ENCODE results near the gene AHCYL2. TPM values are rescaled to one million over a fixed set of nuclear protein-coding genes. Genes with fewer than 3 reads are reported as not detected.
"Not testable (repeated sequence)": the region's sequence is repeated elsewhere in the genome, so short reads cannot be mapped to it uniquely, and the experiment has no call there.

AHCYL2 gene
- total RNA-seq, 6 experiments from 2014 or later = 6.8 to 12.4 (median 8.8) TPM

DNA sequence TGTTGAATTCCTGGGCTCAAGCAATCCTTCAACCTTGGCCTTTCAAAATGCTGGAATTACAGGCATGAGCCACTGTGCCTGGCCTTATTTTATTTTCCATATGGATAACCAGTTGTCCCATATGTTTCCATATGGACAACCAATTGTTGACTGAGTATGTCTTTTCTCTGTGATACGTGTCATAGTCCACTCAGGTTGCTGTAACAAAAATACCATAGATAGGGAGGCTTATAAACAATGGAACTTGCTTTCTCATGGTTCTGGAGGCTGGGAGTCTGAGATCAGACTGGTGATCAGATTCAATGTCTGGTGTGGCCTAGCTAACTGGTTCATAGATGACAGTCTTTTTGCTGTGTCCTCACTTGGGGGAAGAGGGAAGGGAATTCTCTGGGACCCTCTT lies 19.4 kb downstream of the AHCYL2 start:
- no peak overlapping the region for H3K4me3 Mint-ChIP-seq
- no peak overlapping the region for H3K27ac Mint-ChIP-seq
- TF ChIP-seq, protein P1, sequence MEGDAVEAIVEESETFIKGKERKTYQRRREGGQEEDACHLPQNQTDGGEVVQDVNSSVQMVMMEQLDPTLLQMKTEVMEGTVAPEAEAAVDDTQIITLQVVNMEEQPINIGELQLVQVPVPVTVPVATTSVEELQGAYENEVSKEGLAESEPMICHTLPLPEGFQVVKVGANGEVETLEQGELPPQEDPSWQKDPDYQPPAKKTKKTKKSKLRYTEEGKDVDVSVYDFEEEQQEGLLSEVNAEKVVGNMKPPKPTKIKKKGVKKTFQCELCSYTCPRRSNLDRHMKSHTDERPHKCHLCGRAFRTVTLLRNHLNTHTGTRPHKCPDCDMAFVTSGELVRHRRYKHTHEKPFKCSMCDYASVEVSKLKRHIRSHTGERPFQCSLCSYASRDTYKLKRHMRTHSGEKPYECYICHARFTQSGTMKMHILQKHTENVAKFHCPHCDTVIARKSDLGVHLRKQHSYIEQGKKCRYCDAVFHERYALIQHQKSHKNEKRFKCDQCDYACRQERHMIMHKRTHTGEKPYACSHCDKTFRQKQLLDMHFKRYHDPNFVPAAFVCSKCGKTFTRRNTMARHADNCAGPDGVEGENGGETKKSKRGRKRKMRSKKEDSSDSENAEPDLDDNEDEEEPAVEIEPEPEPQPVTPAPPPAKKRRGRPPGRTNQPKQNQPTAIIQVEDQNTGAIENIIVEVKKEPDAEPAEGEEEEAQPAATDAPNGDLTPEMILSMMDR (IDR thresholded peaks at IDR 0.05) = no peak
- no peaks in the 10 kb centered on the region; the same call in 1 of the 2 replicates for H3K9me3 Mint-ChIP-seq
- H3K4me1 Mint-ChIP-seq (ENCODE audit: low read depth) = peaks cover 17% of the 10 kb centered on the region
- no peak for DNase-seq
- H3K36me3 Mint-ChIP-seq (ENCODE audit: low read depth) = peaks cover 6% of the 10 kb centered on the region; the same call in 1 of the 2 replicates
- no peaks in the 10 kb centered on the region for H3K27me3 Mint-ChIP-seq (ENCODE audit: insufficient read depth)

- Mint-ChIP-seq H3K4me1 (ENCODE audit: low read depth) (peaks cover 12% of the 10 kb centered on the region), H3K4me3 (no peak overlapping the region), H3K27me3 (ENCODE audit: insufficient read depth) (no peaks in the 10 kb centered on the region), H3K9me3 (no peaks in the 10 kb centered on the region; the same call in 1 of the 2 replicates), H3K27ac (no peak overlapping the region), H3K36me3 (ENCODE audit: low read depth) (peaks cover 6% of the 10 kb centered on the region; the same call in 1 of the 2 replicates)
- no peak for DNase-seq
- TF ChIP-seq, protein P1 (IDR thresholded peaks at IDR 0.05) = no peak
These were observed 20.7 kb downstream of the AHCYL2 start for GRCh38 chr7:129245533-129245932.

GRCh38 chr7:129247087-129247486 lies 22.3 kb downstream of the AHCYL2 start:
- H3K9me3 Mint-ChIP-seq = no peaks in the 10 kb centered on the region; the same call in 1 of the 2 replicates
- no peak for DNase-seq
- TF ChIP-seq, protein P1 (IDR thresholded peaks at IDR 0.05) = no peak

DNA sequence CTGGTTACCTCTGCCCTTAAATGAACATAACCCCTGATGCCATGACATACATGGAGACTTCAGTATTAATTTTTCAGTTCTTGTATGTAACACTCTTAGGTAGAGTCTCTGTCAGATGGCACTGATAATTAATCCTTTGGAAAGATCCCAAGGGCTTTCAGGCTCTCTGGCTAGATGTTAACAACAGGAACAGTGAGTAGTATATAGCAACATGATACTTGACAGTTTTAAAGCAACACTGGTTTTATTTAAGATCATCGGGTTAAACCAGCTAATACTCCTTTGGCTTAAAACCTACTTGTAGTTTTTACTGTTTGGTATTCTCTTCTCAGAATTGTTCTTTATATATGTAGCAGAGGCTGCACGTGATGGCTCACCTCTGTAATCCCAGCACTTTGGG lies 27.3 kb downstream of the AHCYL2 start:
- peaks cover 5% of the 10 kb centered on the region; the same call in 1 of the 2 replicates for H3K4me1 Mint-ChIP-seq (ENCODE audit: low read depth)
- no peaks in the 10 kb centered on the region for H3K36me3 Mint-ChIP-seq (ENCODE audit: low read depth)
- H3K27ac Mint-ChIP-seq = no peak overlapping the region
- H3K4me3 Mint-ChIP-seq = no peak overlapping the region
- DNase-seq = no peak
- H3K9me3 Mint-ChIP-seq = no peaks in the 10 kb centered on the region
- H3K27me3 Mint-ChIP-seq (ENCODE audit: insufficient read depth) = peaks cover 2% of the 10 kb centered on the region; the same call in 1 of the 2 replicates
- TF ChIP-seq, protein P1 (IDR thresholded peaks at IDR 0.05) = no peak

More at GRCh38 chr7:129247087-129247486, 22.3 kb downstream of the AHCYL2 start:
- Mint-ChIP-seq H3K4me3 (no peak overlapping the region), H3K4me1 (ENCODE audit: low read depth) (peaks cover 8% of the 10 kb centered on the region; the same call in 1 of the 2 replicates), H3K36me3 (ENCODE audit: low read depth) (peaks cover 6% of the 10 kb centered on the region; the same call in 1 of the 2 replicates), H3K27me3 (ENCODE audit: insufficient read depth) (no peaks in the 10 kb centered on the region), H3K27ac (no peak overlapping the region)

- not testable (repeated sequence) for H3K27ac Mint-ChIP-seq; H3K36me3 Mint-ChIP-seq (ENCODE audit: low read depth); H3K4me1 Mint-ChIP-seq (ENCODE audit: low read depth); H3K9me3 Mint-ChIP-seq; H3K4me3 Mint-ChIP-seq; H3K27me3 Mint-ChIP-seq (ENCODE audit: insufficient read depth); DNase-seq
These were observed 27.8 kb downstream of the AHCYL2 start for GRCh38 chr7:129252603-129253002.

DNA sequence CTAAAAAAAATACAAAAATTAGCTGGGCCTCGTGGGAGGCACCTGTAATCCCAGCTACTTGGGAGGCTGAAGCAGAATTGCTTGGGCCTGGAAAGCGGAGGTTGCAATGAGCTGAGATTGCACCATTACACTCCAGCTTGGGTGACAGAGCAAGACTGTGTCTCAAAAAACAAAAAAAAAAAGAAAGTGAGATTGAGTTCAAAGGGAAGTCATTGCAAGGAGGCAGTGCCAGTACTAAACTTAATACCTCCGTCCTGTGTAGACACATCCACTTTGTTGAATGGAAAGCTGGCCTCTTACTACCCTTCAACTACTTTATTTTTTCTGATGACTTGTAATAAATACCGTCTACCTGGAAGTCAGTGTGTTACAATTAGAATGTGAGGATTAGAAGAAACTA lies 31.0 kb downstream of the AHCYL2 start:
- Mint-ChIP-seq H3K27me3 (ENCODE audit: insufficient read depth) (peaks cover 2% of the 10 kb centered on the region; the same call in 1 of the 2 replicates), H3K9me3 (no peaks in the 10 kb centered on the region), H3K4me1 (ENCODE audit: low read depth) (peaks cover 20% of the 10 kb centered on the region), H3K4me3 (no peak overlapping the region), H3K36me3 (ENCODE audit: low read depth) (no peaks in the 10 kb centered on the region), H3K27ac (no peak overlapping the region)
- TF ChIP-seq, protein P1 (IDR thresholded peaks at IDR 0.05) = no peak
- DNase-seq = no peak
